HG02678 (cell line): Measurements from ENCODE around the gene BRD2.

Experiments
- ATAC-seq: cut with Tn5 transposase; IDR thresholded peaks from one replicate; pipeline ENCODE4 v1.9.1; 2021; ENCODE audit warnings: mild to moderate bottlenecking, moderate library complexity; ENCODE audit not compliant: unreplicated experiment

Gene BRD2

DNA sequence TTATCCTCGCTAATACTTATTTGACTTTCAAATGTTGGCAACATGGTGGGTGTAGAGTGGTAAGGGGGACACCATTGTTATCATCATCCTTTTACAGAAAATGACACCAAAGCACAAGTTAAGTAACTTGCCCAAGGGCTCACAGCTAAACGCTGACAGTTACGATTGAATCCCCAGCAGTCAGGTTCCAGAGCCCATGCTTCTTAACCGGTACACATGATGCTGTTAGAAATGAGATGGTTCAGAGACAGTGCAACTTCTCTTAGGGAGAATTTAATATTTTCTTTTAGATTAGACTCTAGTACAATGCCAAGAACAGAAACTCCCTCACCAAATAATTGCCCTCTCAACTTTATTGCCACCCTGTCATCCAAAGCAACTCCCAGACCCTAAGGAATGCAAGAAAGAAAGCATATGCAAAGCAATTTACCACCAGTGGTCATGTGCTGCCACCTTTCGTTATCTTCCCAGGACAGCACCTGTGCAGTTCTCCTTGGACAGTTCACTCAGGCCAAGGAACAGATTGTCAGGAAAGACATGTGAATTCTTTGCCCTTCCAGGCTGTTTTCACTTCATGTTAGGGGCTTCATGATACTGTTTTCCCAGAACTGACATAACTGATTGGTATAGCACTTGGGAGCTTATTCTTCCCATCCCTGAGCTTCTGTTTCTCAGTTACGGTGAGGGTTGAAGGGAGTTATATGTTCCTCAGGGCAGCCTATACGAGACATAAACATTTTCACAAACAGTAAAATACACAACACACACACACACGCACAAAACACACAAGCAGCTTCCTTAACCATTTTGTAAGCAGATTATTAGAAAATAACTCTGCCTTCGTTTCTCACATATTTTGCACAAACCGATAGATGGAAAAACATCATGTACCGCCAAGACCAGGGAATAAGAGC, 20.6 kb upstream of the BRD2 start:
- no peak for ATAC-seq

DNA sequence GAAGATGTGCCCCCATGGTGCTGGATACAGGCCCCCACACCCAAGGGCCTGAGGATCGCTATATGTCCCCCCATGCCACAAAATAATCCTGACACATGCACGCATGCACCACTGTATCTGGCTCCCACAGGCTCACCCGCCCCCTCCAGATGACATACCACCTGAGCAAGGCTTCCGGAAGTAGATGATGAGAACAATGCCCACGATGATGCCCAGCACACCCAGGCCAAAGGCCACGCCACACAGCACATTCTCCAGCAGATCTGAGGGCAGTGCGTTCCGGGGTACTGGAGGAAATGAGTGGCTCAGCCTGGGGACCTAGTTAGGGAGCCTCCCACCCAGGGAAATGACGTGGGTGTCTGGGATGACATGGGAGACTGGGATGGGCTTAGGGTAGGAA, 19.3 kb upstream of the BRD2 start:
- no peak for ATAC-seq

DNA sequence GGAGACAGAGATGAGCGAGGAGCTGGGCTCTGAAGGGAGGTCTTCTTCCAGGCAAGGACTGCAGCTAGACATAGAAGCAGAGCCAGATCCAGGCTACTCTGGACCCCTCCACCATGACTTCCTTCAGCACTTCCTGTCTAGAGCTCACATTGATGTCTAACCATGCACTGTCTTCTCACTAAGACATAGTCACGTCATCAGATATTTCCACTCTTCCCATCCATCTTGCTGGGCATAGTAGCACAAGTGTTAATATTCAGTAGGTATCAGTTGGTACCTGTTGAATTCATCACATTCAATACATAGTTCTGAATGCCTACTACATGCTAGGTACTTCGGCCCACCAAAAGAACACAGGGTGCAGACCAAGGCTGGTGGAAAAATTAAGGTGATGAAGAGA, 18.4 kb upstream of the BRD2 start:
- ATAC-seq = no peak

DNA sequence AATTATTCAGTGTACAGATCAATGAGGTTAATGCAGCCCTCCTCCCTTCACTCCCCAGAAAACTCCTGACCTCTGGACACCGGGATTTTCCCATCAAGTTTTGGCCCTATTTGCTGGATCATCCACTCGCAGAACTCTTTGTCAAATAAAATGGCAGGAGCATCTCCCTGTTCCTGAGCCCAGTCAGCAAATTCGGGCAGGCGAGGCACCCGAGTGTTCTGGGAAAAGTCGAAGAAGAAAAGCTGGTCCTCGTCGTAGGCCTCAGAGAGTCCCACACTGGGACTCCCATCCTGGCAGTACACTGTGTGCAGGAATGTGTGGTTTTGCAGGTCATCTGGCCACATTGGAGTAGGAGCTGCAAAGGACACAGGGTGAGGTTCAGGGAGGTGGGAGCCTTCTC, 17.9 kb upstream of the BRD2 start:
- ATAC-seq = no peak

DNA sequence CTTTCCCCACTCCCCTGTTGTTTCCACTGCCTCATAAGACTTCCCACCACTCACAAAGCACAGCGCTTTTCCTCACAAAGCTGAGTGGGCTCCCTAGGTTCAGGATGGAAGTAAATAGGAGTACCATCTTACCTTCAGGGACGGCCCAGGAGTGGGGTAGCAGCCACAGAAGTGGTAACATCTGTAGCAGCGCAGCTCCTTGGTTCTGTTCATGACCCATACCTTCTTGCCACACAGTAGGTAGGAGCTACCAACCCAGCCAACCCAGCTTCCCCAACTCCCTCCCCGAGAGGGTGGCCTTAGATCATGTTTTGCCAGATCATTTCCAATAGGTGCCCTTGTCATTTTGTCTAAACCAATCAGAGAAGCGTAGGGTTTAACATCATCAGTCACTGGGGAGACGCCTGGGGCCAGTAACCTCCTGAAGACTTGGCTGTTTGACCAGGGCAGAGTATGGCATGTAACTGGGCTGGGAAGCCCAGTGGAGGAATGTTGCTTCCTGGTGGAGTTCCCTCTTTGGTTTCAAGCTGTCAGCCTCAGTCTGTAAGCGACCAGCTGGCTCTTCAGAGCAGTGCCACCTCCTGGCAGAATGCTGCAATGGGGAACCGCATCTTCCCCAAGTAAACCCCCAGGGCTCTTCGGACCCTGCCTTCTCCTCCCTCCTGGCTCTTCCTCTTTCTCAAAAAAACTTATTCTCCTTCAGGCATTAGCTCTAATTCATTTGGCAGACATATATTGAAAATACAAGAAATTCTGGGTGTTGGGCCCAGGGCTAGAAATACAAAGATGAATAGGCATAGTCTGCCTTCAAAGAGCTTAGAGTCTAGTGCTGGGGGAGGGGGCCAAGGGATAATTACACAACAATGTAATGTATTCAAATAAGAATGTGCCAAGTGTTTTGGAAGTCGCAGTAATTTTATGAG, 15.3 kb upstream of the BRD2 start, which contains the start of gene HLA-DMA:
HLA-DMA (minus strand) TSS at position 281 of the 923 bp plus-strand sequence; CDS start at position 220, 61 bp downstream.
- ATAC-seq = peak; percentile 91

DNA sequence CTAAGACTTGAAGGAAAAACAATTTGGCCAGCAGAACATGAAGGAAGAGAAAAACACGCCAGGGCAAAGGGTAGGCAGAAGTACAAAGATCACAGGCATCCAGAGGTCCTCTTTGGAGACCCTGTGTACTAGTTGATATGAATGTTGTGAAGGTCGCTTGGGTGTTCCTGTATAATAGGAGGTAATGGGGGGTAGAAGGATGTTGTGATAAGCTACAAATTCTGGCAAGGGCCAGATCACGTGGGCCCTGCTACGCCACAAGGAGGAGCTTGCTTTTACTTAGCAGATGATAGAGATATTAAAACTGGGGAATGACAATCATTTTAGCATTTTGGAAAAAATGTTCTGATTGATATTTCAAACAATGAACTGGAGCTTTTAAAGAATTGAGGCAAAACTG, 14.6 kb upstream of the BRD2 start:
- ATAC-seq = no peak

DNA sequence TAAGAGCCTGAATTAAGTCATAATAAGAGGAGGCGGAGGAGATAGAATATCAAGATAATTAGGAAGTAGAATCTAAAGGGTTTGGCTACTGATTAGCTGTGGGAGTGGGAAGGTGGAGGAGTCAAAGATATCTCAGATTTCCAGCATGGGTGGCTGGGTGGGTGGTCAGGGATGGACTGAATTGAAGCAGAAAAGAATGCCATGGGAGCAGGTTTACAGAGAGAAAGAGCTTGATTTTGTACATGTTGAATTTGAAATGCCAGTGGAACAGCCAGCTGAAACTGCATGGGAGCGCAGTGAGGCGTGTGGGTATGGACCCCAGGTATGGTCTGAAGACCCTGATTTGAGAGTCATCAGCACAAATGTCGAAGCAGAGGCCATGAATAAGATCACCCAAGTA, 14.1 kb upstream of the BRD2 start:
- ATAC-seq = no peak

DNA sequence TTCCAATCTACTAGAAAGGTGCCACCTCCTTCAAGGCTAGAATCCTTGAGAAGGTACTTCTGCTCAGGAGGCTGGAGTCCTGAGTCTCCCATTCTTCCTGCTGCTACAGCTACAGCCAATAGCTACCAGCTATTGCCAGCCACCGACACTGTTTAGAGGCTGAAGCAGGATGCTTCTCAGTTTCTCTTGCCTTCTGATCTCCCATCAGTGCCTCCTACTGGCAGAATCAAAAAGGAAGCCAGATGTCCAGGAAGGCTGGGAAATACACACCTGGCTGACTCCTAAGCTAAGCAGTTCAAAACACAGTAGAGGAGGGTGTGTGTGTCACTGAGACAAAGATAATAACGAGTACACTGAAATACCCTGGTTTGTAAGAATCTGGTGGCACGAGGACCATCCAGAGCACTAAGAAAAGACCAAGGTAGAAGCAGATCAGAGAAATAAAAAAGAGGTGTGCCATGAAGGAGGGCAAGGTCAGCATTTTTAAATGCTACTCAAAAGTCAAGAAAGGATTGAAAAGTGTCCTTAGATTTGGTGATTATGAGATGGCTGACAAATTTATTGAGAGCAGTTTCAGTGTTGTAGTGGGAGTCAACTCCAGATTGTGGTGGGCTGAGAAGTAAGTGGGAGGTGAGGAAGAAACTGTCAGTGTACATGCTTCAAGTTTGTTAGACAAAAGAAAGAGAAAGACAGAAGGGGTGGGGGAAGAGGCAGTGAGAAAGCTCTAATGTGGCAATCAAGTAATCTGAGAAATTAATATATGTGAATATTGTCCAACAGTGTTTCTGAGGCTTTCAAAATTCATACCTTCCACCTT, 13.2 kb upstream of the BRD2 start:
- ATAC-seq = no peak

DNA sequence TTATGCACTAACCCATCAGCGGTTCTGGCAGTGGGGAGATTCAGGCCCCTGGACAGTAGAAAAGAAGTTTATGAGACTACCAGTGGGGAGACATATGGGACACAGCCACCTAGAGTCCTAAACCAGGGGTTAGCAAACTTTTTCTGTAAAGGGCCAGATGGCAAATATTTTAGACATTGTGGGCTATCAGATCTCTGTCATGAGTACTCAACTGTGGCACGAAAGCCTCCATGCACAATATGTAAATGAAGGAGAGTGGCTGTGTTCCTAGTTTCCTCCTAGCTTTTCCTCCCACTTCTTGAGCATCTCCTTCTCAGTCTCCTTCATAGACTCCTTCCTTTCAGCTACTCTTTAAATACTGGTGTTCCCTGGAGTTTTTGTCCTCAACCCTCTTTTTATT, 12.2 kb upstream of the BRD2 start:
- no peak for ATAC-seq

DNA sequence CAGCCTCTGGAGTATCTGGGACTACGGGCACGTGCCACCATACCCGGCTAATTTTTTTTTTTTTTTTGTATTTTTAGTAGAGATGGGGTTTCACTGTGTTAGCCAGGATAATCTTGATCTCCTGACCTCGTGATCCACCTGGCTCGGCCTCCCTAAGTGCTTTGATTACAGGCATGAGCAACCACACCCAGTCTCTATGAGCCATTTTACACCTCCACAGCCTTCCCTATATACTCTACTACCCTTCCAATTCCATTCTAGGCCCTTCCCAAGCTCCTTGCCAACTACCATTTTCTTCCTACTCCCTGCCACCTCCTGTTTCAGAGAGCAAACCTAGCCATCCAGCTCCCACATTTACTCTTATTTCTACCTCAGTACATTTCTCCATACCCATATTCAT, 7.8 kb upstream of the BRD2 start:
- no peak for ATAC-seq

DNA sequence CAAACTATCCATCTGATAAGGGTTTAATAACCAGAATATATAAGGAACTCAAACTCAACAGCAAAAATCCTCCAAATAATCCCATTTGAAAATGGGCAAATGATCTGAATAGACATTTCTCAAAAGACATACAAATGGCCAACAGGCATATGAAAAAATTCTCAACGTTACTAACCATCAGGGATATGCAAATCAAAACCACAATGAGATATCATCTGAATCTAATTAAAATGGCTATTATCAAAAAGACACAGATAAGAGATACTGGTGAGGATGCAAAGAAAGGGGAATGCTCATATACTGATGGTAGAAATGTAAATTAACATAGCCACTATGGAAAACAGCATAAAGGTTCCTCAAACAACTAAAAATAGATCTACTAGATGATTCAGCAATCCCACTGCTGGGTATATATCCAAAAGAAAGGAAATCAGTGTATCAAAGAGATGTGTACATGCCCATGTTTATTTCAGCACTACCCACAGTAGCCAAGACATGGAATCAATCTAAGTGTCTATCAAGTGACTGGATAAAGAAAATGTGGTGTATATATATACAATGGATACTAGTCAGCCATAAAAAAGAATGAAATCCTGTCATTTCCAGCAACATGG, 6.1 kb upstream of the BRD2 start:
- ATAC-seq = no peak

DNA sequence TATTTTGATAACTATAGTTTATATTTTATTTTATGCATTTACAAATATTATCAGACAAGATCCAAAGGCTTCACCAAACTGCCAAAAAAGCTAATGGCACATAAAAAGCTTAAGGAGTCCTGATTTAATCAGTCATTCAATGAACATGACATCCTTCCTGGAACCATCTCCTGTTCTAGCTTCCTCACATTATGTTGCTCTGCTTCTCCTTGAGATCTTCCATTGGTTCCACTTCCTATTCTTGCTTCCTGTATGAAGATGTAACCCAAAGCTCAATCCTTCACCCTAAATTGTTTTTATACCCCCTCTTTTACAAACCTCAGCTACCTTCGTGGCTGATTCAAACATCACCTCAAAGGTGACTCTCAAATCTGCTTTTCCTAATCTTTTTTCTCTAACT, 4.5 kb upstream of the BRD2 start:
- ATAC-seq = no peak

DNA sequence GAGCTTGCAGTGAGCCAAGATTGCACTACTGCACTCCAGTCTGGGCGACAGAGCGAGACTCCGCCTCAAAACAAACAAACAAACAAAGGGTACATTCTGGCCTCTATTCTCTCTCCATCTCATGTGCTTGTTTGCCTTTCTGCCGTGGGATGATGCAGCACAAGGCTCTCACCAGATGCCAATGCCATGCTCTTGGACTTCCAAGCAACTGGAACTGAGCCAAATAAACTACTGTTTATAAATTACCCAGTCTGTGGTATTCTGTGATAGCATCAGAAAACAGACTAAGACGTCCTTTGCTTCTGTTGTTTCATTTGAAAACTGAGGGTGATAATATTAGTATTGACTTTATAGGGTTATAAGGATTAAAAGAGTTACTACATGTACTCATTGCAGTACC, 3.6 kb upstream of the BRD2 start:
- ATAC-seq = no peak

DNA sequence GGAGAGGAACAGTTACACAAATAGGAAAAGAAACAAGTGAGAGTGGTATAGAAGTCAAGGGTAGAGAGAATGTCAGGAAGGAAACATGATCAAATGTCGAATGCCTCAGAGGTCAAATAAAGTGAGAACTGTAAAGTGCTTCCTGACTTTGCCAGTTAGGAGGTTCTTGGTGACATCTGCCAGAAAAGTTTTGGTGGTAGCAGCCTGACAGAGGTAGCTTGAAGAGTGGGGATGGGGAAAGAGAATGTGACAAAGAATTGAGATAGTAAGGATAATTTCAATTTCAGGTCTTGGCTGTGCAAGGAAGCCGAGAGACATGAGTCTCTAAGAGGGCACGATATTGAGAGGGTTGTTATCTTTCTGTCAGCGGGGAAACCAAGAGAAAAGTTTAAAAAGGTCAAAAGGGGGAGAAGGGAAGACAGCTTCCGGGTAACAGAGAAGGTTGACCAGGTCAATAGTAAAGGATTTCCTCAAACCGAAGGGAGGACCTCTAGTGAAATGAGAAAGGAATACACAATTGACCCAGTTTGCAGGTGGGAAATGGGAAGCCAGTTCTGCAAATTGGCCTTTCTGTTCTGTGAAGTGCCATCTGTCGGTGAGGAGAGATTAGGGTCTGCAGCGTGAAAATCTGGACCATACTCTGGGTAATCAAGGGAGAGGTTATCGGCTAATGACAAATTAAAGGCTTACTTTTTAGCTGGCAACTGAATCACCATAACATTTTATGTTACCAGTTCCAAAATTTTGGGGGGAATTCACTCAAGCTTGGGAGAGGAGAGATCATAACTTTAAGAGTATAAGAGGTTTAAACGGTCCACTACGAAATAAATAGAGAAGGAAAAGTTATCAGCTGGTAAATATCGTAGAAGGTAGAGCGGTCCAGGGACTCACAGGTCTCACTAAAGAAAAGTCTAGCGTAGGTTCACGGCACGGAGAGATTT, 973 bp upstream of the BRD2 start:
- ATAC-seq = no peak

DNA sequence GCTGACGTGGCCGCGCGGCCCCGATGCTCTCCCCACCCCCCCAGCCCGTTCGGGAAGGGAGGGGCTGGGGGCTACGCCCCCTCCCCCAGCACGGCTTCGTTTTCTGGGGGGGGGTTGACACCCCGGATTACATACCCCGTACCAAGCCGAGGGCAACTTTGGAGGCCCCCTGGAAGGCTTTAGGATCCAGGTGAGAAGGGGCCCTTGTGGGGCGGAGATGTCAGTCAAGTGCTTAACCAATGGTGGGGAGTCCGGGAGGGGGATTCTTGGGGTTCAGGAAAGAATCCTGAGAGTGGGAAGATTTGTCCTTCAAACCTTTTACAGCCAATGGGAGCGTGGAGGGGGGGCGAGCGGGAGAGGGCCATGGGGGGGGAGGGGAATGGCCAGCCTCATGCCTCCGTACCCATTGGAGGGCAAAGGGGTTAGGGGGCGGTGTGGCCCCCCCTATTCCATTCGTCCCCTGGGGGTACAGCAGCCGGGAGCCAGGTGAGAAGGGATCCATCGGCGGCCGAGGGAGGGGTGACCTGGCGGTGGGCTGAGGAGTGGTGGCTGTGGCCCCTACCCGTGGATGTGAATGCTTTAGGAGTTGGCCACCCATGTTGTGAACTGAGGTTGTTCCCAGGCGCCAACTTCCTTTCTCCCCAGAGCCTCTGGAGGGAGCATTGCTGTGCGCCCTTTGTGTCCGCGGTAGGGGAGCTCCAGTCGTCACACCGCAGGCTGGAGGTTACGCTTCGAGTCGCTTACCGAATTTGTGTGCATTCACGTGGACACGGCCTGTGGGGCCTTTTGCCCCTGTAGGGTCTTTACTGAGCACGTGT, 682 bp downstream of the BRD2 start:
- no peak for ATAC-seq

DNA sequence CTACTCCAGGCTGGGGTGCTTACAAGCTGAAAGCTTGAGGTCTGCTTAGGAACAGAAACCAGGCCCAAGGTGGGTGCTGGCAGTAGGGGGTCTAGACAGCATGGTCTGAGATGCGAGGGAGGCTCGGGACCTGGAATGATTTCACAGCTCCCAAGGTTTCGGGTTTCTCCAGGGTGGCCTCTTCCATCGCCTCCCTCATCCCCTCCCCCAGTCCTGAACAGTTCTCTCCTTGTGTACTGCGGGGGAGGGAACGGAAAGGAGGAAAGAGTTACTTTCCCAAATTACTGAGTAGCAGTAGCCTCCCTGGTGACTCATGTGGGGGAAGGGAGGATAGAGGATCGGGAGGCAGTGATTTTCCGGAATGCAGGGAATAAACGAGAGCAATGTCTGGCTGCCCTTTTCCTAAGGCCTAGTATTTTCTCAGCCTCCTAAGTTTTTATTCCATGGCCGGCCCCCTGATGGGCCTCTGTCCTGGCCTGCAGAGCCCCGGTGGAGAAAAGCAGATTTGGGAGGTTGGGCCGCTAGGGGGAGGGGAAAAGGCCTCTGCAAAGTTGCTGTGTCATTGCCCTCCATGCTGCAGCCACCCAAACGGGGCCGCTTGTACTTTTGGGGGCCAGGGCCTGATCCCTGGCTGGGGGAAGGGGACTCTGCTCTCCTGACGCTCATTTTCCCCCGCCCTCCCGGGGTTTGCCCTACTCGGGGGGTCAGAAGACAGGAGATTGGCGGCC, 1.5 kb downstream of the BRD2 start:
- no peak for ATAC-seq

DNA sequence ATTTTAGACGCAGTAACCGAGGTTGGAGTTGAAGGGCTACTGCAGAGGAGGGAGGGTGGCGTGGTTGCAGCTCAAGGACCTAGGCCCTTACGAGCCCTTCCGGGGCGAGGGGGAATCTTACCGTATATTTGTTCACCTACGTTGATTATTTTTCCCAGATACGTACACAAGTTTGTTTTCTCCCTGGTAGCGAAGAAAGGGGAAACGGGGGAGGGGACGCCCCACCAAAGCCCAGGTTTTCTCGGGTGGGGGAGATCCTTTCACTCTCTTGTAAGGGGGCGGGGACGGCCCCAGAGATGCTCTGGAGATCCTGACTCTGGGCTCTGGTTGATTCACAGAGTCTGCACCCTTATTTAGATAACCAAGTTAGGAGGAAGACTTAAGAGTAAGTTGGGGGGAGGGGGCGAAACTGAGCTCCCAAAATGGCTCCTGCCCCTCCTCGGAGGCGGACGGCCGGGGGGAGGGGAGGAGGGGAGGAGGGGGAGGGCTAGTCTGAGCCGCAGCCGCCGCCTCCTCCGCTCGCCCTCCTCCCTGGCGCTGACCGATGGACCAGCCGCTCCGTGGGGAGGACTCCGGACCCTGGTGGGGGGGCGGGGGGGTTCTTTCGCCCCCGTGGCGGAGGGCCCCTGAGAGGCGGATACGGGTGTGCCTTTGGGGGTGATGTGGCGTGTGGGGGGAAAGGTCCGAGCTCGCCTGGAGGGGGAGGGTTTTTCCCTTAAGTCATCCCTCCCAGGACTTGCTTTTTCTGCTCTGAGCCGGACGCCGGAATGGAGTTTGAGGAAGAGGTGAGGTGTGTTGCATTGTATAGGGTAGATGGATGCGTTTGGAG, 2.2 kb downstream of the BRD2 start:
- ATAC-seq = no peak
